GDM1 (cell line): Measurements from ENCODE around the gene DHX35.
"Not testable (repeated sequence)": the region's sequence is repeated elsewhere in the genome, so short reads cannot be mapped to it uniquely, and the experiment has no call there.

ENCODE experiments used
- DNase-seq: peaks from one replicate; lab custom pipeline; 2025; lab: John Stamatoyannopoulos, UW

DHX35 gene

GRCh38 chr20:38979842-38980241 lies 17.7 kb downstream of the DHX35 start:
- no peak for DNase-seq

- DNase-seq: no peak
Observed at GRCh38 chr20:38982291-38982690, 20.1 kb downstream of the DHX35 start.

DNA sequence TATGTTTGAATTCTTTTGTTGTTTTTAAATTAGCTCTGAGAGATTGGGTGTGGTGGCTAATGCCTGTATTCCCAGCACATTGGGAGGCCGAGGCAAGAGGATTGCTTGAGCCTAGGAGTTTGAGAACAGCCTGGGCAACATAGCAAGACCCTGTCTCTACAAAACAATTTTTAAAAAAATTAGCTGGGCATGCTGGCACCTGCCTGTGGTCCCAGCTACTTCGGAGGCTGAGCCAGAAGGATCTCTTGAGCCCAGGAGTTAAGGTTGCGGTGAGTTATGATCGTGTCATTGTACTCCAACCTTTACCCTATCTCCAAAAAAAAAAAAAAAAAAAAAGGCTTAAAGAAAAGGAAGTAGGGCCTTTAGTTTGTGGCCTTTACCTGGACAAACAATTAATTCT lies 22.9 kb downstream of the DHX35 start:
- no peak for DNase-seq

DNA sequence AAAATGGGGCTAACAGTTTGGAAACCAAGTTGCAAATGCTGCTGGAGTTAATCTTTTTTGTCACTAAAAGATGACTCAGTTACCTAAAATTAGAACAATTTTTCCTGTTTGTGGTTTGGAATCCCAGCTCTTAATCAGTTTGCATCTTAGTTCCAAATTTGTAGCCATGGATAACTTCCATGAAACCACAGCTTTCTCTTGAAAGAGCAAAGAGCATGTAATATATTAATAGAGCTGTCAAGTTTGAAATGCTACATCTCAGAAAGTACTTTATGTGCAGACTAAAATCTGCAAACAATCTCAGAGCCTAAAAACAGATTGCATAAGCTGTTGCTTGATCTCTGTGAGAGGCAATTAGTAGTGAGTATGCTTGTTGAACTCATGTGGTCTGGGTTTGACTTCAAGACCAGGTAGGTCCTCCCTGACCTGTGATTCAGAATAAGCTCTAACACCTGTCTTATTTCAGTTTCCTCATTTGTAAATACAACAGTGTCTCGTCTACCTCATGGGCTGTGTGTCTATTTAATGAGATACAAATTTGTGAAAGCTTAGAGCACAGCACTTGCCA lies 23.5 kb downstream of the DHX35 start:
- no peak for DNase-seq

DNA sequence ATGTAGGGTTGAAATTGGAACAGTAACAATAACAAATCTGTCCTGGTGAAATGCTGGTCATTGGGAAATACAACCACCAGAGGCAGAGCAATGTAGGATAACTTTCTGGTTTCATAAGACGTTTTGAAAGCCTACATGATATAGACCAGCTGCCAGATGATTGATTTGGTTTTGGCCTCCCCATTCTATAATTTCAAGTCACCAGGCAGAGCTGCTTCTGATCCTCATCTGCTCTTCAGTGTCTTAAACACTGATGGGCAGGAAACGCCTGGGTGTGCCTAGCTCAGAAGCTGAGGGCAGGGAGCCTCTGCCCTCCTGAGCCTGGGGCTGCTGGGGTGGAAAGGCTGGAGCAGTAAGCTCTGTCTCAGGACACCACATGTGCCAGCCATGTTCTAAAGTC lies 24.5 kb downstream of the DHX35 start:
- no peak for DNase-seq

GRCh38 chr20:38987777-38988176 lies 25.6 kb downstream of the DHX35 start:
- DNase-seq: no peak

- no peak for DNase-seq
Observed at GRCh38 chr20:38990728-38991127, 28.6 kb downstream of the DHX35 start.

- DNase-seq: no peak
Observed at GRCh38 chr20:38991814-38992704, 29.9 kb downstream of the DHX35 start.

DNA sequence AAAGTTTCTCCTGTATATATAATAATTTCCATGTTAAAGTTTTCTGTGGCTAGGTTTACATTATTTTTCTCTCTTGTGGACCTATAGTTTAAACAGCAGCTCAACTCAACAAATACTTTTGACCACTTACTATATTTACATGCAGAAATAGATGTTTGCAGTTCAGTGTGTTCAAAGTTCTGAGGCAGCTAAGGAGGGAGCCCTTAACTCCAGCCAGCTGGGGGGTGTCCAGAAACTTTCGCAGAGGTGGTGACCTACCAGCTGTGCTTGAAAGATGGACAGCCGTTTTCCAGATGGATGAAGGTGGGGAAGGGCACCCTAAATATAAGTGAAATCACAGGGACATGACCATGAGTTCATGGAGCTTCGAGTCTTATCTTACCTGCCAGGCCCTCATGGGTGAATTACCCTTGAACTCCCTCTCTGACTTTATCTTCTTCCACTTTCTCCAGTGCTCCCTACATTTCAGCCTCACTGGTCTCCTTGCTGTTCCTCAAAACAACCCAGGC lies 33.4 kb downstream of the DHX35 start:
- DNase-seq: no peak

- DNase-seq: not testable (repeated sequence)
Observed at GRCh38 chr20:38996866-38997265, 34.7 kb downstream of the DHX35 start.

DNA sequence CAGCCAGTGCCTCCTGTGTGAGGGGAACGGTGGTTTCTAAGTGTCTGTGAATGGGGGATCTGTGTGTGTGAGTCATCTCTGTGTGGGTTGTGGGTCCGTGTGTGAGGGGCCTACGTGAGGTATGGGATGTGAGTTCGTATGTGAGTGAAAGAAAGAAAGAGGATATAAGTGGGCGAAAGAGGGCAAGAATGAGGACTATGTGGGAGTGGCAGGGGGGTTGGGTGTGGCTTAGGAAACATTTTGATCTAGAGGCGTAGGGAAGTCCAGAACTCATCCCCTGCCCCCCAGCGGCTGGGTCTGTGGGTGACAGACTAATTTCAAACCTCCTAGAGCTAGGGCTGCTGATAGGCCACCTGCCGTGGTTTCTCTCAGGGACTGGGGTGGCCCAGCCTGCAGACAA lies 35.5 kb downstream of the DHX35 start:
- no peak for DNase-seq

DNA sequence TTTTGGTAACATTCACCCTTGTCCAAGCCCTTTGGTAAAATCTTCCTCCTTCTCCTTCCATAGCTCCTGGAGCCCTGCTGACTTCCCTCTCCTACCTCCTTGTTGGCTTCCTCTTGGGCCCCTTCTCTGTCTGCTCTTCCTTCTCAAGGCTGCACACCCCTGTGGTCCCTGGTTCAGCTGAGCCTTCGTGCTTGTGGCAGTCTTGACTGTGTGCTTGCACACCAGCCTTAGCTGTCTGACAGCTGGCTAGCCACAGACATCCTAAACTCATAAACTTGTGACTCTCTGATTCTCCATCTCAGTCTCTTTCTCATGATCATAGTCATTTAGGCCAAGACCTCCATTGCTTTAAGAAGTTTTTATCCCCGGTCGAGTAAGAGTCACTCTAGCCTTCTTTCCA lies 37.1 kb downstream of the DHX35 start:
- DNase-seq: no peak

DNA sequence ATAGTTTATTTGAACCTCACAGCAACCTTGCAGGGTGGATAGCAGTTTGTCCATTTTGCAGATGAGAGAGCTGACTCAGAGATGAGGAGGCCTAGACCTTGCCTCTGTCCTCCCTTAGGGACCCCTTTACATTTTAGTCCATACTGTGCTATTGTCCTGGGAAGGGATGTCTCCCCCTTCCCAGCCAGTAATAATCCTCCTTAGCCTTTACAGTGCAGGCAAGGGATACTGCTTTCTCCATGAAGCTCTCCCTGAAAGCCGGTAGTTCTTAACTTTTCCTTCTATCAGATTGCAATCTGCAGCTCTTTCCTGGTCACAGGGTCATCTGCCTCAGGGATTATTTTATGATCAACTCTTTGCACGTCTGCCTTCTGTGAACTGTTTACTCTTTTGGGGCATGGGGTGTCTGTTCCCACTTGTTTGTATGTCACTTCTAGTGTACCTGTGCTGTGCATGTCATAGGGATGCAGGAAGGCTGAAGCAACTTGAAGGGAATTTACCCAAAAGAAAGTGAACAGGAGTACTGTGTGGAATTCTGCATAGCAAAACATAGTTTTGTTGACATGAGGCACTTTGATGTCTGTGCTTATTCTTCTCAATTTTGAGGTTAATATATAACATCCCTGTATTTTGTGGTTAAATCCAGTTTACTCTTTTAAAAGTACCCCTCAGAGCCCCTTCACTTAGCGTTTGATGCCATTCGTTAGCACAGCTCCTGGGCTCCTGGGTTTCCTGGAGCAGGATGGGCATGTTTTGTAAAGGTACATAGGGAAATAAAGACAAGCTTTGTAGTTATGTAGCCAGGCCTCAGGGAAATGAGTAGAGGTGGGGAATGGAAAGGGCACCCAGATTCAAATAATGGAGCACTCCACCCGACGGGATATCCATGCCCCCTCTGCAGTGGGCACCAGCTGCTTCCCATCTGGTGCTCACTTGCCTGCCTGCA lies 38.1 kb downstream of the DHX35 start:
- no peak for DNase-seq

- DNase-seq: no peak
Observed at GRCh38 chr20:39004508-39004907, 42.4 kb downstream of the DHX35 start.

- DNase-seq: no peak
Observed at GRCh38 chr20:39009348-39009747, 47.2 kb downstream of the DHX35 start.

- DNase-seq: no peak
Observed at GRCh38 chr20:39010496-39010895, 48.4 kb downstream of the DHX35 start.

GRCh38 chr20:39013662-39014109 lies 51.5 kb downstream of the DHX35 start:
- no peak for DNase-seq

GRCh38 chr20:39016041-39016440 lies 53.9 kb downstream of the DHX35 start:
- no peak for DNase-seq

DNA sequence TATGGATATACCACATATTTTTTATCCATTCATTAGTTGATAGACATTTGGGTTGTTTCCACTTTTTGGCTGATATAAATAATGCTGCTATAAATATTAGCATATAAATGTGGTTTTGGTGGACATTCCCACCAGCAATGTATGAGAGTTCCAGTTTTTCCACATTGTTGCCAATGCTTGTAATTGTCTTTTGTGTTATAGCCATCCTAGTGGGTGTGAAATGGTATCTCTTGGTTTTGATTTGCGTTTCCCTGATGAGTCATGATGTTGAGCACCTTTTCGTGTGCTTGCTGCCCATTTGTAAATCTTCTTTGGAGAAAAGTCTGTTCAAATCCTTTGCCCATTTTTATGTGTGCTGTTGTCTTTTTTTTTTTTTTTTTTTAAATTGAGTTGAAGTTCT lies 54.4 kb downstream of the DHX35 start:
- no peak for DNase-seq

GRCh38 chr20:39019027-39019426 lies 56.9 kb downstream of the DHX35 start:
- DNase-seq: no peak

GRCh38 chr20:39019805-39020325 lies 57.7 kb downstream of the DHX35 start:
- DNase-seq: no peak

DNA sequence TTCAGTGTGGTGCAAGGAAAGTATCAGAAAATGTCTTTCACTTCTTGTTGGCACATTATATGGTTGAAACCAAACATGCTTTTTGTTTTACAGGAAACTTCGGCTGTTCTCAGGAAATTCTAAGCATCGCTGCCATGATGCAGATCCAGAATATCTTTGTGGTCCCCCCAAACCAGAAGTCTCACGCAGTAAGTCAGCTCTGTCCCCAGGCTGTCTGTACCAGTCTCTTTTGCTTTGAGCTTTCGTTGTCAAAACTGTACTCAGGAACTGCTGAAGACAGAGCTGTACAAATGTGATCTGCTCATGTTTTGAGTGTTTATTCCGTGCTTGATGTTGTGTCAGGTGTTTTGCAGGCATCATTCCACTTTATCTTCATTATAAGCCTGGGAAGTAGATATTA lies 59.6 kb downstream of the DHX35 start:
- no peak for DNase-seq
